GM18508 (cell line): ENCODE measurements around the gene PAX2.
"Not testable (repeated sequence)": the region's sequence is repeated elsewhere in the genome, so short reads cannot be mapped to it uniquely, and the experiment has no call there.

ENCODE experiments used
- ATAC-seq: cut with Tn5 transposase; IDR thresholded peaks from one replicate; pipeline ENCODE4 v1.9.1; 2021; ENCODE audit warnings: moderate number of reproducible peaks; ENCODE audit not compliant: insufficient read depth, unreplicated experiment

The PAX2 gene

DNA sequence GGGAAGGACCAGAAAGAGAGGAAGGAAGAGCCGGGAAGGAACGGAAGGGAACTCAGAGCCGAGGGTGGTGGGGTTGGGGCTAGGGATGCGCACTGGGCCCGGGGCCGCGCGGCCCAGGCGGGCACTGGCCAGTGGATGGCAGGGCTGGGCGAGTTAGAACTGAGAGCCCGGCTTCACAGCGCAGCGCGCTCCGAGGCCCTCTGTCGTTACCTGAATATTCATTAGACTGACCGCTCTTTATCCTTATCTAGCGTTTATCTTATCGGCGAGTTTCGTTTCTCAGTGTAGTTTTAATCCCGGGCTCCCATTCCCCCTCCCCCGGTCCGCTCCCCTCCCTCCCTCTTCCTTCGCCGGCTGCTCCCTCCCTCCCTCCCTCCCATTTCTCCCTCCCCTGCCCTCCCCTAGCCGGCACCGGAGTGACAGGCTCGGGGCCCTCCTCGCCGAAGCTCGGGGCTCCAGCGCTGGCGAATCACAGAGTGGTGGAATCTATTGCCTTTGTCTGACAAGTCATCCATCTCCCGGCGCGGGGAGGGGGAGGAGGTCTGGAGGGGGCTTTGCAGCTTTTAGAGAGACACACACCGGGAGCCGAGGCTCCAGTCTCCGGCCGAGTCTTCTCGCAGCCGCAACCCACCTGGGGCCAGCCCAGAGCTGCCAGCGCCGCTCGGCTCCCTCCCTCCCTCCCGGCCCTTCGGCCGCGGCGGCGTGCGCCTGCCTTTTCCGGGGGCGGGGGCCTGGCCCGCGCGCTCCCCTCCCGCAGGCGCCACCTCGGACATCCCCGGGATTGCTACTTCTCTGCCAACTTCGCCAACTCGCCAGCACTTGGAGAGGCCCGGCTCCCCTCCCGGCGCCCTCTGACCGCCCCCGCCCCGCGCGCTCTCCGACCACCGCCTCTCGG, at the start of gene PAX2:
PAX2 (plus strand) TSS at position 596 of the 895 bp plus-strand sequence. CDS start 679 bp downstream, outside the sequence.
- ATAC-seq: no peak

- no peak for ATAC-seq
These were observed 48.9 kb upstream of the PAX2 start for GRCh38 chr10:100696477-100696901.

- no peak for ATAC-seq
These were observed 48.3 kb upstream of the PAX2 start for GRCh38 chr10:100697070-100697469.

DNA sequence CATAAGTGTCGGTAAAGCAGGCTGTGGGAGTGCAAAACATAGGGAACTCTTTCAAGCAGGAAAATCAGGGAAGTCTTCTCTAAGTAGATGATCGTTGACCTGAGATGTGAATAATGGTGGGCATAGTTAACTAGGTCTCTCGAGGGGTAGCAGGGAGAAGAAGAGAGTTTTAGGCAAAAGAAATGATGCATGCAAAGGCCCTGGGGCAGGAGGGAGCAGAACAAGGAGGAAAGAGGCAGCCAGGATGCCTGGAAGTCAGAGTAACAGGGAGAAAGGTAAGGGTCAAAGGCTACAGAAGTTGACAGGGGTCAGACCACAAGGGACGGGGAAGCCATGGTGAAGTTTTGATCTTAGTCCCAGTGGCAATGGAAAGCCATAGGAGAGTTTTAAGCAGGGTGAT, 47.8 kb upstream of the PAX2 start:
- no peak for ATAC-seq

DNA sequence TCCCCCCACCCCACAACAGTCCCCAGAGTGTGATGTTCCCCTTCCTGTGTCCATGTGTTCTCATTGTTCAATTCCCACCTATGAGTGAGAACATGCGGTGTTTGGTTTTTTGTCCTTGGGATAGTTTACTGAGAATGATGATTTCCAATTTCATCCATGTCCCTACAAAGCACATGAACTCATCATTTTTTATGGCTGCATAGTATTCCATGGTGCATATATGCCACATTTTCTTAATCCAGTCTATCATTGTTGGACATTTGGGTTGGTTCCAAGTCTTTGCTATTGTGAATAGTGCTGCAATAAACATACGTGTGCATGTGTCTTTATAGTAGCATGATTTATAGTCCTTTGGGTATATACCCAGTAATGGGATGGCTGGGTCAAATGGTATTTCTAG, 43.7 kb upstream of the PAX2 start:
- not testable (repeated sequence) for ATAC-seq

GRCh38 chr10:100705139-100705538, 40.2 kb upstream of the PAX2 start:
- ATAC-seq: no peak

GRCh38 chr10:100707261-100707848, 38.0 kb upstream of the PAX2 start:
- no peak for ATAC-seq

DNA sequence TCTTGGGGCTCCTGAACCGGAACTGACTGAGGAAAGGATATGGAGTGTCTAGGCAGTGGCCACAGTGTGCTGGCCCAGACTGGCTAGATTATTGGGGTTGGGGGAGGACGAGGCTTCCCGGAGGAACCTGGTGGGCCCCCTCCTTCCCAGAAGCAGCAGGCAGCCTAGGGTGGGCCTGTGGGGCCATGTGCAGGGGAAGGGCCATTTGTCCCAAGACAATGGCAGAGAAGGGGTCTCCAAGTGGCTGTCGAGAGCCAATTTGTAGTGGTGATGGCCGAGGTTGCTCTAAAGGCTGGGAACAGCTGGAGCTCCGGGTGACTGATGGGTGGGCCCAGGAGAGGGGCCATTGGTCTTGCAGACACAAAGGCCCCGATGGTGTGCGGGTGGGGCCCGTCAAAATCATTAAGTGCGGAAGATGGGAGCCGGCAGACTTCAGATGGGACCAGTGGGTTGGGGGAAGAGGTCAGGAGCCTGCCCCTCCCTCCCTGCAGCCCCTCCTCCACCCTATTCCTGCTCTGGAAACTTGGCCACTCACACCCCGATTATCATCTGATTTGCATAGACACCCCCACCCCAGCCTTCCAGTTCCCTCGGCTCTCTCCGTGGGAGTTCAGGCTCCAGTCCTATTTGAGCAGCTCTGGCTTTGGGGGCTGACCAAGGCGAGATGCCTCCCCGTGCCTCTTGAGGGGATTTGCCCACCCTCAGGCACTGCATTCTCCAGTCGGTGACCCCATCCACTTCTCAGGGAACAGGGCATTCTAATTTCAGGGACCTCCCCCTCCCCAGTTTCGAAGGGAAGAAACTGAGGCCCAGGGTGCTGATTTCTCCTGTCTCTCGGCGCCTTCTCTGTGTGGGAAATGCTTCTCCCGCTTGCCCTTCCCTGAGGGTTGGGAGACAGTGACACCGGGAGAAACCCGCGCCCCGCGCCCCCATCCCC, 36.0 kb upstream of the PAX2 start:
- no peak for ATAC-seq

- ATAC-seq: no peak
These were observed 35.1 kb upstream of the PAX2 start for GRCh38 chr10:100710151-100710871.

DNA sequence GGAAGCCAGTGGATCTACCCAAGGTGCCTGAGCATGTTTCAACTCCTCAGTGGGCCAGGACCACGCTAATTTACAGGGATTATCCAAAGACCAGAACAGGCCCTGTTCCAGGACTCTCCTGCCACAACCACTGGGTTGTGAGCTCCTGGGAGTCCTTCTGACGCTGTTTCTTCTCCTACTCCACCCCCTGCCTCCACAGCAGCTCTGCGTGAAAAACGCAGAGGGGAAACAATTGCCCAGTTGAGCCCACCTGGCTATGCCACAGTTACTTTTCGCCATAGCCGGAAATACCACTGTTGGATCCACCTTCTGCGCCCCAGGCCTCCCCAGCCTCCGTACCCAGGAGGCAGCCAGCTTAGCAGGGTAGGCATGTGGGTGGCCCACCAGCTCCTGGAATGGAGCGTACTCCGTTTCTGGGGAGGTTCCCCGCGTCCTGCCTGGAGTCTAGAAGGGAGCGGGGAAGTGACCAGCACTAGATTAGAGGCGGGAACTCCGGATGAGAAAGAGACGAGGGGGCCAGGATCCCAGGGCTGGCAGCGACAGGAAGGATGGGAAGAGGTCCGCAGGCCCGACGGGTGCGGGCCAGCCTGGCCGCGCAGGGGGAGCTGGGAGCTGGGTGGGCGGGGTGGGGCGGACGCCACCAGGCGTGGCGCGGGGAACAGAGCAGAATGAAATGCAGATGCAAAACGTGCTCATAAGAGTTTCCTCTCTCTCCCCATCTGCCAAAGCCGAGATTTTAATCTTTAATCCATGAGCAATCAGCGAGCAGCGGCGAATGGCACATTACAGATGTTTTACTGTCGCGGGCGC, 32.1 kb upstream of the PAX2 start:
- no peak for ATAC-seq

DNA sequence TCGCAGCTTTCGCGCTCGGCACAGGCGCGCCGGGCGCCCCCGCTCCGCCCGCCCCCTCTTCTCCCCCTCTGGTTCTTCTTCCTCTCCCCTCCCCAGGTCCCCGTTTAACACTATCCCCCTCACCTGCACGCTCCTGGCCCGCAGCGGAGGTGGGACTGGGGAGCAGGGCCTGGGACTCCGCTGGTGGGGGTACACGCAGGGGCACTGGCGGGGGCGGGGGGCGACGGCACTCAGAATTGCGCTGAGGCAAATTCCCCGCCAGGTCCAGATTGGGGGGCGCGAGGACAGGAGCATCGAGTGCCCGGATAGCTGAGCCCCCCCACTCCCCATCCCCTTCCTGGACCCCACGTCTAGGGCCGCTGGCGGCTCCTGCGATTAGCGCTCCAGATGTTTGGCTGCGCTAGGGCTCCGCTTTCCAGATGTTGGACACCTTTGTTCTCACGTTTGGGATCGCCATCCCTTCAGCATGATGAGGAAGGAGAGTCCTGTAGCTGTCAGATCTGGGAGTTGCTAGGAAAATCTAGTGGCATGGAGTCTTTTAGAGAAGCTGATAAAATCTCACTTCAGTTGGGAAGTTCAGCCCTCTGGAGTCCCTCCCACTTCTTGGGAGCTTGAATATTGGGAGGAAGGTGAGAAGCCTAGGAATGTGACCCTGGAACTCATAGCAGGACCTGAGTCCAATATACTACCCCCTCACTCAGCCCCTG, 31.4 kb upstream of the PAX2 start:
- no peak for ATAC-seq

DNA sequence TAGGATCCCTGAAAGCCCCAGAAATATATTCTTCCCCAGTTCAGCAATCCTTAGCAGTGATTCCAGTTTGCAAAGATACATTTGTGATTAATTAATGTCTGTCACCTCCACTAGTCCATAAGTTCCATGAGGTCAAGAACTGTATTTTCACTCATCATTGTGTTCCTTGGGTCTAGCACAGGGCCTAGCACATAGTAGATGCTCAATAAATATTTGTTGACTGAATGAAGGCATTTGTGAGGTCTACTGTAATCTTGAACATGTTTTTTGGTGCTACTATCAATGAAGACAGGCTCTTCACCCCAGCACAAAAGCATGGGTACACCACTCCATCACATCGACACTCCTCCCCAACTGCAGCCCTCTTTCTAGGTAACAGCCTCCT, 30.8 kb upstream of the PAX2 start:
- no peak for ATAC-seq

GRCh38 chr10:100715101-100715444, 30.3 kb upstream of the PAX2 start:
- ATAC-seq: no peak

GRCh38 chr10:100715445-100716385, 29.7 kb upstream of the PAX2 start:
- ATAC-seq: no peak

DNA sequence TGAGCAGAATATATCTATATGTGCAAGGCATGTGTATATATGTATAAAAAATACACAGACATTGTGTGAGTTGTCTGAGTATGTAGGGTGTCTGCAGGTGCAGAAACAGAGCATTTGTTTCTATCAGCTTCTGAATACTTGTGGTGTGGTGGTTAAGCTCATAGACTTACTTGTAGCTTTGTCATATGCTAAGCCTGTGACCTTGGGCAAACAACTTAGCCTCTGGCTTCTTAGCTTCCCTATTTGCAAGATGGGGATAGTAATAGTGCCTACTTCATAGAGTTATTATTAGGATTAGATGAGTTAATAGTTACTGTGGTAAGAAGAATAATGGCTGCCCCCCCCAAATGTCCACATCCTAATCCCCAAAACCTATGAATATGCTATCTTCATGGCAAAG, 28.2 kb upstream of the PAX2 start:
- ATAC-seq: no peak

GRCh38 chr10:100718197-100718742, 27.1 kb upstream of the PAX2 start:
- ATAC-seq: no peak

DNA sequence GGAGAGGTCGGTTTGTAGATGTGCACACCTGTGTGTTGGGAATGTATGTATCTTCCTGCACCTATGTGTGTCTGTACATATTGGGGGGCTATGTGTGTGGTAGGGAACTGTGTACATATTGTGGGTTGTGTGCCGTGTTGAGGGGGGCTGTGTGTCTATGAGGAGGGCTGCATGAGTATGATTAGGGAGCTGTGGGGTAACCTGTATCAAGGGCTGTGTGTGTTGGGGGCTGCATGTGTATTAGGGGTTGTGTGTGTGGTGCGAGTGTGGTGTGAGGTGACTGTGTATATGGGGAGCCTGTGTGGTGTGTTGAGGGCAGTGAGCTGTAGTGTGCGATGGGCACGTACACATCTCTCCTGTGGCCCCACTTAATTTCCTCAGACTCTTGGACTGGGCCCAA, 22.2 kb upstream of the PAX2 start:
- no peak for ATAC-seq
